NT2/D1 (cell line): ENCODE results near the gene RNASEH1.

Experiments used
- YY1 ChIP-seq: IDR thresholded peaks from 2 replicates; pipeline ENCODE4 v1.6.1; 2011; ENCODE audit not compliant: insufficient read length, insufficient read depth
- ZNF274 ChIP-seq: IDR thresholded peaks from 2 replicates; pipeline ENCODE4 v1.6.1; 2011; ENCODE audit warnings: mild to moderate bottlenecking, low read depth, low read length

DNA sequence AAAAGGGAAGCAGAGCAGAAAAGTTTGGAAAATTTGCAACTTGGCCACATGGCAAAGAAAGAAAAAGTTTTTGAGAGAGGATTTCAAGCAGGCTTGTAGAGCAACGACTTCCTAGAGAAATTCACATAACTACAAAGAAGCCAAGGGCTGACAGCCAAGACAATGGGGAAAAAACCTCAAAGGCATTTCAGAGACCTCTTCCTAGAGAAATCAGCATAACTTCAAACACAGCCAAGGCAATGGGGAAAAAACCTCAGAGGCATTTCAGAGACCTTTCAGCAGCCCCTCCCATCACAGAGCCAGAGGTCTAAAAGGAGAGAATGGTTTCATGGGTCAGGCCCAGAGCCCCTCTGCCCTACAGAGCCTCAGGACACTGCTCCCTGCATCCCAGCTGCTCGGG is 46.0 kb downstream of the RNASEH1 start:
- no peak for TF ChIP-seq ZNF274
- no peak for TF ChIP-seq YY1
